NCI-H774 (cell line): ENCODE measurements around the gene BBS7.

Experiments used
- DNase-seq: peaks from one replicate; lab custom pipeline; 2025; lab: John Stamatoyannopoulos, UW

Gene BBS7

DNA sequence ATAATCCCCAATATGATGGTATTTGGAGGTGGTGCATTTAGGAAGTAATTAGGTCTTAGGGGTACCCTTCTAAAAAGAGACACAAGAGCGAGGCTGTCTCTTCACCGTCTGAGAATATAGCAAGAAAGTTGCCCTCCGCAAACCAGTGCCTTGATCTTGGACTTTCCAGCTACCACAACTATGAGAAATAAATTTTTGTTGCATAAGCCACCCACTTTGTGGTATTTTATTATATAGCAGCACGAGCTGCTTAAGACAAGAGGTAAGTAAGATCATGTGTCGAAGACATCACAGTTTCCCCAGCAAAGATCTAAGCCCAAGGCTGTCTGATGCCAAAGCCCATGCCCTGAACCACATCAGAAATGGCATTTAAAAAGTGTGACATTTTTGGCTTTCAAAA is 78.8 kb downstream of the BBS7 start:
- DNase-seq: no peak

DNA sequence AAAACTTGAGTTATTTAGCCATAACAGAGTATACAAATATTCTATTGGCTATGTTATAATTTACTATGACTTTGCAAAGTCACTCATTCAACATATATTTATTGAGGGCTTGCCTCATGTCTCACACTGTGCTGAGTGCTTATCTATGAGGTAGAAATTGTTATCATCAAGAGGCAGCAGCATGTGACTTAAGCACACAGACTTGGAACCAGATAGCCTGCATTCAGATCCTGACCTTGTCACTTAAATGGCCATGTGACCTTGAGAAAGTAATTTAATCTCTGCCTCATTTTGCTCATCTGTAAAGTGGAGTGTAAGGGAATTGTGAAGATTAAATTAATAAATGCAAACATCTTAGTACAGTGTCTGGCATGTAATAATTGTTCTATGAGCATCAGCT is 79.3 kb downstream of the BBS7 start:
- no peak for DNase-seq

GRCh38 chr4:121789960-121790829 is 80.1 kb downstream of the BBS7 start:
- DNase-seq: no peak

DNA sequence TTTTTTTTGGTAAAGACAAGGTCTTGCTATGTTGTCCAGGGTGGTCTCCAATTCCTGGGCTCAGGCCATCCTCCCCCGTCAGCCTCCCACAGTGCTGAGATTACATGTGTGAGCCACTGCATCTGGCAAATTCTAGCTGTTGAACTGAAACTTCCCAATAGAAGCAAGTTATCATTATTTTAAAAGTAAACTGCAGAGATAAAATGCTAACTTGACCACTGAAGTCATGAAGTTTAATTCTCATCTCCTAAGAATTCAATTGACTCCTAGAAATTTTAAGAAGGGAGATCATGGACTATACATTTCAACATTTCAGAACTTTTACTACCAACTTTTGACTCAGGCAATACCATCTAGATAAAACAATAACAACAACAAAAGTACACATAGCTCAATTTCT is 80.8 kb downstream of the BBS7 start:
- no peak for DNase-seq

GRCh38 chr4:121788896-121789295 is 81.4 kb downstream of the BBS7 start:
- no peak for DNase-seq

DNA sequence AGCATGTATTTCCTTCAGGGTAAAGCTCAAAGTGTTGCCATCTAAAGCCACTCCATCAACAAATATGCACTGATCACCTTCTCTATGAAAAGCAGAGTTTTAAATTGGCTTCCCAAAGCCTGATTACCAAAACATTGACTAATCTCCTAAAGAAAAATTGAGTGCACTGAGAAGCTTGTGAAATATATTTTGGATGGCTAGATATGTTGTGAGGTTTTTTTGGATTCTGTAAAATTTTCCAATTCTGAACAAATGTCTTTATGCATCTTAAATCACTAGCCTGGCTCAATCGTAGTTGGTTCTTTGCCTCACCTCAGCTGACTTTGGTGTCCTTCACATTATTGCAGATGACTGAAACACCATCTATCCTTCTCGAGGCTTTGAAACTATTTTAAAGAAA is 84.1 kb downstream of the BBS7 start:
- DNase-seq: no peak

DNA sequence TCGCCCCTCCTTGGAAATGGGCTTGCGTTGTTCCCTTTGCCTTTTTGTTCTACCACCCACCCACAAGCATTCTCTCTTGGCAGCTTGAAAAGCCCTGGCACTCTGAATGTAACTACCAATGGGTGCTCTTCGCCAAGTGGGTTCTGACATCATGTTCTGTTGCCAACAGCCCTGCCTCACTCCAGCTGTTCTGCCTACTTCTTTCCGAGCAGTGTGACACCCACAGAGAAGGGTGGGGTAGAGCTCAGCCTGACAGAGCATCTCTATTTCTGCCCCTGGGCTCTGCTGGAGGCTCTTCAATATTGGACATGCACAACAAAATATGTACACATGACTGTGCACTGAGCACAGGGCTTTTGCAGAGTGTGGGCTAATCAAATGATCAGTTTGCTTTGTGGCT is 84.8 kb downstream of the BBS7 start:
- no peak for DNase-seq

GRCh38 chr4:121784975-121785374 is 85.3 kb downstream of the BBS7 start:
- DNase-seq: no peak

DNA sequence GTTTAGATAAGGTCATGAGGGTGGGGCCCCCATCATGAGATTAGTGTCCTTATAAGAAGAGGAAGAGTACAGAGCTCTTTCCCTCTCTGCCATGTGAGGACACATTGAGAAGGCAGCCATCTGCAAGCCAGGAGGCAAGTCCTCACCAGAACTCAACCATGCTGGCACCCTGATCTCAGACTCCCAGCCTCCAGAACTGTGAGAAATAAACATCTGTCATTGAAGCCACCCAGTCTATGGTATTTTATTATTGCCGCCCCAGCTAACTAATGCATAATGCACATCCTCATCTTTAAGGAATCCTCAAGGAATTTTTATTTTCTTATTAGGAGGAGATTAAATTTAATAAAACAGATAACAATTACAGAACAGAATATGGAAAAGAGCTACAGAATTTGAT is 85.9 kb downstream of the BBS7 start:
- no peak for DNase-seq

- no peak for DNase-seq
Observed at GRCh38 chr4:121783210-121783609, 87.1 kb downstream of the BBS7 start.

DNA sequence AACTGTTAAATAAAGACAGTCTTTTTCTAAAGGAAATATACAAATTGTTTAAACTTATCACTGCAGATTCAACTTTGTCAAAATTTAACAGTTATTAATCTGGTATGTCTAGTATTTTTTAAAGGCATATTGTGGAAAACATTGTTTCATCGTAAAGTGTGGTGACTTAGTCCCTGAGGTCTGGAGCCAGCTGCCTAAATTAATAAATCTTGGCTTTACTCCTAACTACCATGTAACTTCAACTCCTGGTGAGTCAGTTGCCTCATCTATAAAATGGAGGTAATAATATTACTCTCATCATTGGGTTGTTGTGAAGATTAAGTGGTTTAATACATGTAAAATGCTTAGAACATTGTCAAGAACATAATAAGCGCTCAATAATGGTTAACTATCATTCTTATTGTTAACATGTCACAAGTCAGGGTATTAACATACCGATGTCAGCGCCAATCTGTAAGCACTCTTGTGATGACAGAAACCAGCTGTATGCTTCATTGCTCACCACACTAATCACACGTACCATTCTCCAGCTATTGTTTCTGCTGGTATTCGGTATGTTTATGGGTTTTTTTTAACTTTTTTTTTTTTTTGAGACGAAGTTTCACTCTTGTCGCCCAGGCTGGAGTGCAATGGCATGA is 91.2 kb downstream of the BBS7 start:
- no peak for DNase-seq

- no peak for DNase-seq
Observed at GRCh38 chr4:121777625-121778024, 92.6 kb downstream of the BBS7 start.

DNA sequence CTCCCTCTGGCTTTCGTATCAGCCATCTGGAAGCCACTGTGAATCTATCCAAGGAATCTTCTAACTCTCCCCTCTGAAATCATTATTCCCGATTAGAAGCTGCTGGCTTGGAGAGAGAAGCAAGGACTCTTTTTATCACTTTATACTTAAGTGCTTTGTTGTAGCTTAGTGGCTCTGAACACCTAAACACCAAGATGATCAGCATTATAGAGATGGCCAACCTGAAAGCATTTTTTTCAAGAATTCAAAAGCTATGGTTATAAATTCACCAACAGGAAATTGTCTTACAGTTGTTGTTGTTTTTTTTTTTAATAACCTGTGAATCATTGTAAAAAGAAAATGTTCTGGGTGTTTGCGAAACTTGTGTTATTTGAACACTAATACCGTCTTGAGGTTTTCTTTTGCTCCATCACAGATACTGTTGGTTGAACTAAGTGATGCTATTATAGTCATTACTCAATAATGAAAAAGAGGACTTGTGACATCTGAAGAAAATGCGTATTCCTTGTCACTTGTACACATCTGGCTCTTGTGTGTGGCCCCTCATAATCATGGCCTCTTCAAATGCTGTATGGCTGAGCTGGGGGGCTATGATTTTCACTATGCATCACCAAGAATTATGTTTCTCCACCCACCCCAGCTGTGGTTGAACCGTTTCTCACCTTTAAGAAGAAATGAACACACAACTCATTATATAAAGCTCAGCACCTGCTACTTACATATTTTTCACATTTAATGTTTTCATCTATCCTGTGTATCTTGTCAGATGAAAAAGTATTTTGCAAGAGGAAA is 93.5 kb downstream of the BBS7 start:
- no peak for DNase-seq
